Measurements from ENCODE around the gene CDH8.

CDH8 gene

GRCh38 chr16:61890386-61890785 is 145.9 kb downstream of the CDH8 start:
- no peak for DNase-seq
- in situ Hi-C loops (cut with HindIII; ENCODE audit: low pct_ligation_motif_present, low pct_unique_long_range_greater_than_20kb, low sequenced_read_pairs) = no loop called here

DNA sequence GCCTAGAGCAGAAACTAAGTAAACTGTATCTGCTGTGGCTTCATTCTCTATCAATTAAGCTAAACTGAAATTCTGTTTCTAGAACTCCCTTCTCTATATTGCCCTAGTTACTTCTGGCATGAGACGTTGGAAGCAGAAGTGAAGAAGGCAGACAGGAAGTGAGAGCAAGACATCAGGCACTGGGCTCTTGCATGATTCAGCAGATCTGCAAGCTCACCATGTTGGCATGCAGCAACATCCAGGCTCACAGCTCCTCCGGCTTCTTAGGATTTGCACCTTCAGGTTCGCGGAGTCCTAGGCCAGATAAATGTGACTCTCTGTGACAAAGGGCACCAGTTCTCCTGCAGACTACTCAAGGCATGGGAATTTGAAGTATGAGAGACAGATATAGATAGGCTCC is 148.3 kb downstream of the CDH8 start:
- DNase-seq = peak; percentile 46
- in situ Hi-C loops (cut with HindIII; ENCODE audit: low pct_ligation_motif_present, low pct_unique_long_range_greater_than_20kb, low sequenced_read_pairs) = no loop called here

- DNase-seq = no peak
- in situ Hi-C loops (cut with HindIII; ENCODE audit: low pct_ligation_motif_present, low pct_unique_long_range_greater_than_20kb, low sequenced_read_pairs) = no loop called here
Observed at GRCh38 chr16:61885343-61885742, 150.9 kb downstream of the CDH8 start.

DNA sequence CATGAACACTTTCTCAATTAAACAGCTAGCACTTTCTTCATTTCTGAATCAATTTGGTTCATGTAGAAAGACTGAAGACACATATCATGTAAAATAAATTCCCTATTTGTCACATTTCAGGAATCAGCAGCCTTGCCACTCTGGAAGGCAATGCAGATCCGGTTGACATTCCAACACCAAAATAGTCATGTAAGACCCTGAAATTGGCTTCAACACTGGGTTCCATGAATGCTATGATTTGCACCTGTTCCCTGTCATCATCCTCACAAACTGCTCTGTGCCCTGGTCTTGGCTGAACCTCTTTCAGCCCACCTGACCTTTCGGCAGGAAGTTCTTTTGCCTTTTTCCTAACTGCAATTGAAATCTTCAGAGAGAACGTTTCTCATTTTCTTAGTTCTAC is 156.9 kb downstream of the CDH8 start:
- in situ Hi-C loops (cut with HindIII; ENCODE audit: low pct_ligation_motif_present, low pct_unique_long_range_greater_than_20kb, low sequenced_read_pairs) = no loop called here
- DNase-seq = no peak

DNA sequence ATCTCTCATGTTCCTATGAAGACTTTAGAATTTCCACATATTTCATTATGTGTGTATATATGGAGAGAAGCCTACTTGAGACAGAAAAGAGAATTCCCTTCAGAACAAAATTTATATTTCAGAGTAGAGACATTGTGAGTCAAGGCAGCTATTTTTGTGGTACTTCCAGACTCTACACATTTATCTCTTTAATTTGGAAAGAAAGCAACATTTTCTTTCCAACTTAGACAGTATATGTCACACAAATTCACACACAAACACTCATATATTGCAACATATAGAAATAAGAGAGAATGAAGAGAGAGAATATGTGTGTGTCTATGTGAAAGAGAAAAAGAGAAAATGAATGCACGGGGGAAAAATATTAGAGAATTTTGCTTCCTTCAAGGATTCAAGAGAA is 158.8 kb downstream of the CDH8 start:
- in situ Hi-C loops (cut with HindIII; ENCODE audit: low pct_ligation_motif_present, low pct_unique_long_range_greater_than_20kb, low sequenced_read_pairs) = no loop called here
- DNase-seq = no peak

GRCh38 chr16:61872778-61873119 is 163.5 kb downstream of the CDH8 start:
- in situ Hi-C loops (cut with HindIII; ENCODE audit: low pct_ligation_motif_present, low pct_unique_long_range_greater_than_20kb, low sequenced_read_pairs) = no loop called here

DNA sequence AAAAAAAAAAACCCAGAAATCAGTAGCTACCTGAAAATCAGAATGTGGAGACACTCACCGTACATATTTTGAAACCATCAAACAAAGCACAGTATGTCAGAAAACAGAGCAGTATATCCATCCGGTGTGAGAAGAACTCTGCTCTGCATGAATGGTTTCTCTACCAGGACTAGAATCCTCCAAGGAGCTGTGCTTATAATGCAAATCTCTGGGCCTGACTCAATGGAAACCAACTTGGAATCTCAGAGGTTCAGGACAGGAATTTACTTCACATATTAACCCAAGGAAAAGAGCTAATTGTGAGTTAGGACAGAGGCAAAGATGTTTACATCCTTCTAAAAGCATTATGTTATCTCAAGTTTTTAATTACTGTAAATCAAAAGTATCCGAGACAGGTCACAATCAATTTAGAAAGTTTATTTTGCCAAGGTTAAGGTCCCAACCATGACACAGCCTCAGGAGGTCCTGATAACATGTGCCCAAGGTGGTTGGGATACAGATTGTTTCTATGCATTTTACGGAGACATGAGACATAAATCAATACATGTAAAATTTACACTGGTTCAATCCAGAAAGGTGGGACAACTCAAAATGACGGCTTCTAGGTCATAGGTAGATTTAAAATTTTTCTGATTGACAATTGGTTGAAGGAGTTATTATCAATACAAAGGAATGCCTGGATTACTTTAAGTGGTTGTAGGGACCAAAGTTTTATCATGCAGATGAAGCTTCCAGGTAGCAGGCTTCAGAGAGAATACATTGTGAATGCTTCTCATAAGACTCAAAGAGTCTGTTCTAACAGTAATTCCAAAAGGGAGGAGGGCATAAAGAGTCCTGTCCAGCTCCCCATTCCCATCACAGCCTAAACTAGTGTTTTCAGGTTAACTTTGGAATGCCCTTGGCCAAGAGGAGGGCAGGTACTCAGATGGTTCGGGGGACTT is 164.1 kb downstream of the CDH8 start:
- in situ Hi-C loops (cut with HindIII; ENCODE audit: low pct_ligation_motif_present, low pct_unique_long_range_greater_than_20kb, low sequenced_read_pairs) = no loop called here
- DNase-seq = no peak

More at GRCh38 chr16:61872778-61873119, 163.5 kb downstream of the CDH8 start:
- no peak for DNase-seq

GRCh38 chr16:61862221-61863155 is 173.8 kb downstream of the CDH8 start:
- in situ Hi-C loops (cut with HindIII; ENCODE audit: low pct_ligation_motif_present, low pct_unique_long_range_greater_than_20kb, low sequenced_read_pairs) = no loop called here

GRCh38 chr16:61858988-61859387 is 177.2 kb downstream of the CDH8 start:
- in situ Hi-C loops (cut with HindIII; ENCODE audit: low pct_ligation_motif_present, low pct_unique_long_range_greater_than_20kb, low sequenced_read_pairs) = no loop called here

More at GRCh38 chr16:61862221-61863155, 173.8 kb downstream of the CDH8 start:
- DNase-seq = no peak

GRCh38 chr16:61842666-61843065 is 193.6 kb downstream of the CDH8 start:
- in situ Hi-C loops (cut with HindIII; ENCODE audit: low pct_ligation_motif_present, low pct_unique_long_range_greater_than_20kb, low sequenced_read_pairs) = no loop called here
- no peak for DNase-seq

More at GRCh38 chr16:61858988-61859387, 177.2 kb downstream of the CDH8 start:
- DNase-seq = peak; percentile 61

GRCh38 chr16:61836804-61837393 is 199.3 kb downstream of the CDH8 start:
- in situ Hi-C loops (cut with HindIII; ENCODE audit: low pct_ligation_motif_present, low pct_unique_long_range_greater_than_20kb, low sequenced_read_pairs) = no loop called here
- DNase-seq = no peak

DNA sequence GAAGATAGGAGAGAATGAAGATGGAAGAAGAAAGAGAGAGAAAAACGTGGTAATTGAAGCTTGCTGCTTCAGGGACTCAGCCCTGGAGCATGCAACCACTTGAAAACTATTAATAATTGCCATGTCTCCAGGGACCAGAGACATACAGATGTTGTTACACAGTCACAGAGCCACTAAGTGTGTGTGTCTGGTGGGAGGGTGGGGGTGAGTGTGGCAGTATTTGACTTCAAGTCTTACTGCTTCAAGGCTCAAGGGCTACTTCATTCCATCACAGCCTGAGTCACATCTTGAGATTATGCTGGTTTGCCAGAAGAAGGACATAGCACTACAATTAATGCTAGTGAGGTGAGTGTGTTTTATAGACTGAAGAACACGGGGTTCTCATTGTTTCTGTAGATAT is 202.2 kb downstream of the CDH8 start:
- DNase-seq = no peak
- in situ Hi-C loops (cut with HindIII; ENCODE audit: low pct_ligation_motif_present, low pct_unique_long_range_greater_than_20kb, low sequenced_read_pairs) = no loop called here

GRCh38 chr16:61831351-61831917 is 204.8 kb downstream of the CDH8 start:
- in situ Hi-C loops (cut with HindIII; ENCODE audit: low pct_ligation_motif_present, low pct_unique_long_range_greater_than_20kb, low sequenced_read_pairs) = no loop called here
- DNase-seq = no peak

- no peak for DNase-seq
- in situ Hi-C loops (cut with HindIII; ENCODE audit: low pct_ligation_motif_present, low pct_unique_long_range_greater_than_20kb, low sequenced_read_pairs) = no loop called here
Observed at GRCh38 chr16:61829631-61830030, 206.6 kb downstream of the CDH8 start.

DNA sequence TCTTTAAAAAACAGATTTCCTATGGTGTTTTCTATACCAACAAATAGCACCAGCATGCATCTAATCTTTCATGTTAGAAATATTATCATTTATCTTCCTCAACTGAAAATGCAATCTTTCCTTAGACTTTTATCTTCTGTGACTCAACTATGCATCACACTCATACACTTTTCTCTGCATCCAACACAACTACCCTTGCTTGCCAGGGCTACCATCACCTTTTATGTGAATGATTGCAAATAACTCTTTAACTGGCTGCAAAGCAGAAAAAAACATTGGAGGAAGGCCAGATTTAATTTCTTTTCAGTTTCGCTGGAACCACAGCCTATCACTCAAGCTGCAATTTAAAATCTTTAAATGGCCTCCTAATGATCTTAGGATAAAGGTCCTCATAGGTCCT is 212.9 kb downstream of the CDH8 start:
- DNase-seq = no peak
- in situ Hi-C loops (cut with HindIII; ENCODE audit: low pct_ligation_motif_present, low pct_unique_long_range_greater_than_20kb, low sequenced_read_pairs) = no loop called here

GRCh38 chr16:61820820-61821219 is 215.4 kb downstream of the CDH8 start:
- DNase-seq = no peak
- in situ Hi-C loops (cut with HindIII; ENCODE audit: low pct_ligation_motif_present, low pct_unique_long_range_greater_than_20kb, low sequenced_read_pairs) = no loop called here

DNA sequence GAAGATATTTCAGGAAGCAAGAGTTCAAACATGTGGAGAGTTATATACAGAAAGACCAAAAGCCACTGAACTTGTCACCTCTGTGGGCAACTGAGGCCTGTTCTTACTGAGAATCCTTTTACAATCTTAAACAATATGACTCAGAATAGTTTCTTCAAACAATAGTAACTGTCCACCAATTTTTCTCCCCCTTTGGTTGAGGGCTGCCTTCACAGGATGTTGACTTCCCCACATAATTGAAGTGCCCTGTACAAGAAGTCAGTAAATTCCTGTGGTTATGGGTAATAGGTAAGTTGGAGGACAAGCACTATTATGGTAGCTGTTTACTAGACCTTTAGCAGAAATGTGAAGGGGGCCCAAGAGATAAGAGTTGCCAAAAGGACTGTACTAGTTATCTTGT is 215.8 kb downstream of the CDH8 start:
- in situ Hi-C loops (cut with HindIII; ENCODE audit: low pct_ligation_motif_present, low pct_unique_long_range_greater_than_20kb, low sequenced_read_pairs) = no loop called here
- peak; percentile 22 for DNase-seq

- in situ Hi-C loops (cut with HindIII; ENCODE audit: low pct_ligation_motif_present, low pct_unique_long_range_greater_than_20kb, low sequenced_read_pairs) = no loop called here
- DNase-seq = no peak
Observed at GRCh38 chr16:61818850-61819249, 217.4 kb downstream of the CDH8 start.
